H9 (cell line): ENCODE data around the gene CCDC27. TPM values are rescaled to one million over a fixed set of nuclear protein-coding genes. Genes with fewer than 3 reads are reported as not detected.

Experiments used
- DNase-seq: peaks from one replicate; pipeline ENCODE4 v3.0.0-alpha.2; 2017
- H2AFZ ChIP-seq: one replicate; pipeline ENCODE4 v1.6.1; 2013; ENCODE audit warnings: mild to moderate bottlenecking, low read length, control low read depth, moderate library complexity
- H2AK5ac ChIP-seq: 2 replicates; pipeline ENCODE4 v1.6.1; 2013; ENCODE audit warnings: low read length, control low read depth, mixed read lengths; ENCODE audit not compliant: insufficient read length
- H2BK120ac ChIP-seq: one replicate; pipeline ENCODE4 v1.6.1; 2013; ENCODE audit warnings: low read depth, mild to moderate bottlenecking, low read length, control low read depth, inconsistent platforms; ENCODE audit not compliant: poor library complexity, severe bottlenecking
- H2BK12ac ChIP-seq: 2 replicates; pipeline ENCODE4 v1.6.1; 2013; ENCODE audit warnings: low read length, control low read depth, mixed read lengths, low read depth; ENCODE audit not compliant: insufficient read length
- H2BK15ac ChIP-seq: 2 replicates; pipeline ENCODE4 v1.6.1; 2013; ENCODE audit warnings: low read depth, low read length, control low read depth
- H2BK20ac ChIP-seq: one replicate; pipeline ENCODE4 v1.6.1; 2013; ENCODE audit warnings: low read depth, mild to moderate bottlenecking, low read length, control low read depth, inconsistent platforms; ENCODE audit not compliant: poor library complexity, severe bottlenecking
- H2BK5ac ChIP-seq: 2 replicates; pipeline ENCODE4 v1.6.1; 2013; ENCODE audit warnings: low read length, control low read depth, mixed read lengths; ENCODE audit not compliant: insufficient read length
- H3K14ac ChIP-seq: 2 replicates; pipeline ENCODE4 v1.6.1; 2013; ENCODE audit warnings: low read length, control low read depth; ENCODE audit not compliant: insufficient read depth
- H3K18ac ChIP-seq: 2 replicates; pipeline ENCODE4 v1.6.1; 2013; ENCODE audit warnings: low read depth, mild to moderate bottlenecking, mixed read lengths, low read length, control low read depth; ENCODE audit not compliant: insufficient read length
- H3K23ac ChIP-seq: 2 replicates; pipeline ENCODE4 v1.6.1; 2013; ENCODE audit warnings: low read length, control low read depth, mixed read lengths, low read depth; ENCODE audit not compliant: insufficient read length
- H3K23me2 ChIP-seq: 2 replicates; pipeline ENCODE4 v1.6.1; 2013; ENCODE audit warnings: low read depth, mild to moderate bottlenecking, mixed read lengths, low read length, control low read depth; ENCODE audit not compliant: insufficient read length, poor library complexity, severe bottlenecking
- H3K27ac ChIP-seq: 2 replicates; pipeline ENCODE4 v1.5.1; 2013; ENCODE audit warnings: low read length, control low read depth, mixed read lengths, low read depth; ENCODE audit not compliant: insufficient read length
- H3K27me3 ChIP-seq: 2 replicates; pipeline ENCODE4 v1.6.1; 2013; ENCODE audit warnings: low read length, control low read depth, inconsistent platforms; ENCODE audit not compliant: insufficient read depth
- H3K4ac ChIP-seq: 2 replicates; pipeline ENCODE4 v1.6.1; 2013; ENCODE audit warnings: low read depth, mild to moderate bottlenecking, control low read depth, inconsistent platforms, low read length, moderate library complexity
- H3K4me1 ChIP-seq: 2 replicates; pipeline ENCODE4 v1.6.1; 2013; ENCODE audit warnings: low read length, control low read depth, inconsistent platforms; ENCODE audit not compliant: insufficient read depth
- H3K4me2 ChIP-seq: 2 replicates; pipeline ENCODE4 v1.6.1; 2013; ENCODE audit warnings: low read length, control low read depth, mixed read lengths; ENCODE audit not compliant: insufficient read length, insufficient read depth
- H3K56ac ChIP-seq: 2 replicates; pipeline ENCODE4 v1.6.1; 2013; ENCODE audit warnings: low read depth, mild to moderate bottlenecking, mixed read lengths, low read length, control low read depth; ENCODE audit not compliant: insufficient read length
- H3K79me1 ChIP-seq: 2 replicates; pipeline ENCODE4 v1.6.1; 2013; ENCODE audit warnings: low read depth, mild to moderate bottlenecking, moderate library complexity, low read length, control low read depth, inconsistent platforms; ENCODE audit not compliant: insufficient read depth, poor library complexity, severe bottlenecking
- H3K79me2 ChIP-seq: 2 replicates; pipeline ENCODE4 v1.6.1; 2013; ENCODE audit warnings: low read length, control low read depth, inconsistent platforms; ENCODE audit not compliant: insufficient read depth
- H3K9ac ChIP-seq: 2 replicates; pipeline ENCODE4 v1.6.1; 2013; ENCODE audit warnings: low read length, control low read depth, mixed read lengths; ENCODE audit not compliant: insufficient read length; ENCODE audit errors: extremely low read depth
- H3K9me3 ChIP-seq: one replicate; pipeline ENCODE4 v1.6.1; 2013; ENCODE audit warnings: low read depth, low read length, inconsistent platforms; ENCODE audit not compliant: control insufficient read depth
- H3T11ph ChIP-seq: one replicate; pipeline ENCODE4 v1.6.1; 2013; ENCODE audit warnings: mild to moderate bottlenecking, low read length, control low read depth, inconsistent platforms
- H4K20me1 ChIP-seq: one replicate; pipeline ENCODE4 v1.6.1; 2013; ENCODE audit not compliant: control insufficient read depth, insufficient read length, insufficient read depth
- H4K5ac ChIP-seq: 2 replicates; pipeline ENCODE4 v1.6.1; 2013; ENCODE audit warnings: low read depth, mild to moderate bottlenecking, mixed read lengths, low read length, control low read depth; ENCODE audit not compliant: insufficient read length
- H4K8ac ChIP-seq: replicated peaks from 2 replicates; pipeline ENCODE4 v1.6.1; 2013; ENCODE audit warnings: low read length, control low read depth, mixed read lengths, low read depth; ENCODE audit not compliant: insufficient read length
- H4K91ac ChIP-seq: 2 replicates; pipeline ENCODE4 v1.6.1; 2013; ENCODE audit warnings: low read depth, mild to moderate bottlenecking, moderate library complexity, mixed read lengths, low read length, control low read depth; ENCODE audit not compliant: insufficient read length
- H3K27ac Mint-ChIP-seq, 3 experiments: 2 replicates in 2 of 3; 3 replicates in 1 of 3; pipeline ENCODE4 v1.8.0; 2020 to 2021; ENCODE audit warnings: mixed read lengths in 3 of 3, mild to moderate bottlenecking in 1 of 3, moderate library complexity in 1 of 3
- H3K27me3 Mint-ChIP-seq: 2 replicates; pipeline ENCODE4 v1.8.0; 2021; ENCODE audit warnings: low read depth, mild to moderate bottlenecking, moderate library complexity, mixed read lengths
- H3K36me3 Mint-ChIP-seq, 3 experiments: 2 replicates in 2 of 3; 3 replicates in 1 of 3; pipeline ENCODE4 v1.8.0; 2020 to 2021; ENCODE audit warnings: low read depth in 3 of 3, mixed read lengths in 3 of 3; ENCODE audit not compliant: insufficient read depth in 1 of 3
- H3K4me1 Mint-ChIP-seq, 2 experiments: 2 replicates each; pipeline ENCODE4 v1.8.0; 2020; ENCODE audit warnings: mixed read lengths in 2 of 2
- H3K4me3 Mint-ChIP-seq, 2 experiments: 2 replicates in 1 of 2; 3 replicates in 1 of 2; pipeline ENCODE4 v1.8.0; 2020 to 2021; ENCODE audit warnings: mild to moderate bottlenecking in 2 of 2, mixed read lengths in 2 of 2, moderate library complexity in 1 of 2
- H3K9me3 Mint-ChIP-seq, 2 experiments: 2 replicates in 1 of 2; 3 replicates in 1 of 2; pipeline ENCODE4 v1.8.0; 2020; ENCODE audit warnings: mild to moderate bottlenecking in 2 of 2, mixed read lengths in 2 of 2, moderate library complexity in 1 of 2
- WGBS: extraction: QIAGEN DNeasy Blood & Tissue Kit; methylation state at CpG from one replicate; pipeline ENCODE4 v1.1.7; 2013; ENCODE audit warnings: missing lambda C conversion rate, low lambda C conversion rate, mixed read lengths; ENCODE audit not compliant: insufficient read length; ENCODE audit errors: extremely low coverage; 5-methylcytosine and 5-hydroxymethylcytosine counted together
- total RNA-seq: library from RNA; stranded (reverse); gene quantifications from 2 replicates; pipeline ENCODE4 v1.2.1, GENCODE V29; 2021
- TF ChIP-seq, protein P1 (sequence below): fragments of 200-600 bp; sonication (generic); conservative IDR thresholded peaks from 3 replicates; pipeline ENCODE4 v1.8.0; 2021; ENCODE audit warnings: antibody characterized with exemption, mild to moderate bottlenecking

The CCDC27 gene
- total RNA-seq, 1 experiment from 2014 or later, result not detected

DNA sequence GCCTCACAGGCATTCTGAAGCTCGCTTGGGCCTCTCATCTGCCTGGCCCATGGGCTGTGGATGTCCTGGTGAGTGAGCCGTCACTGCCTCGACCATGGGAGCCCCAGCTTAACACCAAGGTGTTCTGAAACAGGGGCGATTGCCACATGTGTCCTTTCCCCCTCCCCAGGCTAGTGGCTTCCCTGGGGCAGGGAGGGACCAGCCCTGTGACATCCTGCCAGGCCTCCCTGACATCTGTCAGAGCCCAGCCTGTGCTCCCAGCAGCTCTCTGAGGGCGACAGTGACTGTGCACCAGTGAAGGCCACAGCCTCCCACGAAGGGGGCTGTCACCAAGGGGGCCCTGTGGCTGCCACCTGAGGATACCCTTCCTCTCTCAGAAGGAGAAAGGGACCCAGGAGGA, 35.9 kb upstream of the CCDC27 start:
- no peaks in the 10 kb centered on the region for H3K79me1 ChIP-seq
- H3K9me3 ChIP-seq, result no peaks in the 10 kb centered on the region
- Mint-ChIP-seq H3K27ac (no peak overlapping the region), H3K4me1 (peaks cover 2 to 16% of the 10 kb centered on the region in 2 experiments; a peak in 3 of 4 replicates), H3K4me3 (no peak overlapping the region), H3K9me3 (no peaks in the 10 kb centered on the region), H3K36me3 (no peaks in the 10 kb centered on the region), H3K27me3 (peaks cover 17% of the 10 kb centered on the region)
- H3K27ac ChIP-seq, result no peak overlapping the region
- H3K23me2 ChIP-seq, result no peaks in the 10 kb centered on the region
- H3K9ac ChIP-seq, result no peak overlapping the region
- no peak overlapping the region for H3K23ac ChIP-seq
- no peak overlapping the region for H2BK20ac ChIP-seq
- no peak for DNase-seq
- H3K18ac ChIP-seq, result no peak overlapping the region
- no peaks in the 10 kb centered on the region; the same call in 1 of the 2 replicates for H3K4me1 ChIP-seq
- no peaks in the 10 kb centered on the region for H3K79me2 ChIP-seq
- no peak overlapping the region for H2BK15ac ChIP-seq
- no peak overlapping the region for H2AK5ac ChIP-seq
- no peak overlapping the region for H2BK5ac ChIP-seq
- H3K14ac ChIP-seq, result peak overlapping the region; percentile 36; the same call in 1 of the 2 replicates
- H4K20me1 ChIP-seq, result no peaks in the 10 kb centered on the region
- H3K4me2 ChIP-seq, result no peak overlapping the region
- H4K8ac ChIP-seq, result no peak overlapping the region
- no peak overlapping the region for H4K91ac ChIP-seq
- H3K56ac ChIP-seq, result no peak overlapping the region
- no peak overlapping the region for H3K4ac ChIP-seq
- no peak overlapping the region for H2AFZ ChIP-seq
- no peak overlapping the region for H2BK12ac ChIP-seq
- H2BK120ac ChIP-seq, result no peak overlapping the region
- TF ChIP-seq, protein P1, sequence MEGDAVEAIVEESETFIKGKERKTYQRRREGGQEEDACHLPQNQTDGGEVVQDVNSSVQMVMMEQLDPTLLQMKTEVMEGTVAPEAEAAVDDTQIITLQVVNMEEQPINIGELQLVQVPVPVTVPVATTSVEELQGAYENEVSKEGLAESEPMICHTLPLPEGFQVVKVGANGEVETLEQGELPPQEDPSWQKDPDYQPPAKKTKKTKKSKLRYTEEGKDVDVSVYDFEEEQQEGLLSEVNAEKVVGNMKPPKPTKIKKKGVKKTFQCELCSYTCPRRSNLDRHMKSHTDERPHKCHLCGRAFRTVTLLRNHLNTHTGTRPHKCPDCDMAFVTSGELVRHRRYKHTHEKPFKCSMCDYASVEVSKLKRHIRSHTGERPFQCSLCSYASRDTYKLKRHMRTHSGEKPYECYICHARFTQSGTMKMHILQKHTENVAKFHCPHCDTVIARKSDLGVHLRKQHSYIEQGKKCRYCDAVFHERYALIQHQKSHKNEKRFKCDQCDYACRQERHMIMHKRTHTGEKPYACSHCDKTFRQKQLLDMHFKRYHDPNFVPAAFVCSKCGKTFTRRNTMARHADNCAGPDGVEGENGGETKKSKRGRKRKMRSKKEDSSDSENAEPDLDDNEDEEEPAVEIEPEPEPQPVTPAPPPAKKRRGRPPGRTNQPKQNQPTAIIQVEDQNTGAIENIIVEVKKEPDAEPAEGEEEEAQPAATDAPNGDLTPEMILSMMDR, result no peak
- H4K5ac ChIP-seq, result no peak overlapping the region
- no peak overlapping the region for H3T11ph ChIP-seq
- H3K27me3 ChIP-seq, result no peaks in the 10 kb centered on the region
- no CpG with 5 or more reads among the region's 6 CpGs for WGBS
